HEK293 (cell line): ENCODE data around the gene LMLN.

ENCODE experiments used
- CTCF ChIA-PET: fragments of 350-600 bp; formaldehyde crosslinking; extraction: SDS; loops from one replicate; lab custom pipeline; 2021; ENCODE audit warnings: antibody characterized with exemption; lab: Yijun Ruan, JAX
- POLR2A ChIA-PET: fragments of 300-600 bp; formaldehyde crosslinking; extraction: SDS; loops from one replicate; lab custom pipeline; 2020; ENCODE audit warnings: antibody characterized with exemption, inconsistent platforms; lab: Yijun Ruan, JAX
- H3K27ac ChIP-seq: fragments of 200-500 bp; sonication (Bioruptor generic); 2 replicates; pipeline ENCODE4 v1.5.1; 2014; ENCODE audit warnings: low read depth, low read length, control low read depth, inconsistent platforms; ENCODE audit errors: extremely low read depth
- H3K36me3 ChIP-seq, 2 experiments: fragments of 200-500 bp in 1 of 2; sonication (Bioruptor generic) in 1 of 2; 1 replicate in 1 of 2; 2 replicates in 1 of 2; pipeline ENCODE4 v1.5.1; 2014 to 2017; ENCODE audit warnings: inconsistent platforms in 2 of 2, low read length in 2 of 2; ENCODE audit not compliant: control insufficient read depth in 2 of 2, insufficient read depth in 1 of 2
- H3K4me1 ChIP-seq: fragments of 200-500 bp; sonication (Bioruptor generic); 2 replicates; pipeline ENCODE4 v1.5.1; 2014; ENCODE audit warnings: mild to moderate bottlenecking, low read length, inconsistent platforms; ENCODE audit not compliant: control insufficient read depth, insufficient read depth
- H3K4me3 ChIP-seq: 2 replicates; pipeline ENCODE4 v1.5.1; 2011; ENCODE audit warnings: low read depth, mild to moderate bottlenecking, control low read depth, low read length, moderate library complexity
- H3K9me3 ChIP-seq: fragments of 200-500 bp; sonication (Bioruptor generic); 2 replicates; pipeline ENCODE4 v1.5.1; 2014; ENCODE audit warnings: low read depth, low read length, inconsistent platforms; ENCODE audit not compliant: control insufficient read depth, insufficient read depth
- HOXA7 ChIP-seq: sonication (generic); formaldehyde crosslinking; IDR thresholded peaks from 2 replicates; pipeline ENCODE4 v1.8.1; 2022; ENCODE audit warnings: missing genetic modification reagents, borderline replicate concordance
- MEIS1 ChIP-seq: sonication (generic); formaldehyde crosslinking; IDR thresholded peaks from 2 replicates; pipeline ENCODE4 v1.8.1; 2022; ENCODE audit warnings: missing genetic modification reagents, mild to moderate bottlenecking, borderline replicate concordance
- PRDM1 ChIP-seq: fragments of 450-650 bp; formaldehyde crosslinking; IDR thresholded peaks from 2 replicates; pipeline ENCODE4; 2016; ENCODE audit warnings: missing biosample characterization, missing genetic modification characterization
- ZBTB17 ChIP-seq: fragments of 450-650 bp; formaldehyde crosslinking; IDR thresholded peaks from 2 replicates; pipeline ENCODE4 v1.5.1; 2016; ENCODE audit warnings: missing biosample characterization, missing genetic modification characterization
- ZBTB20 ChIP-seq: fragments of 450-650 bp; formaldehyde crosslinking; IDR thresholded peaks from 2 replicates; pipeline ENCODE4 v1.5.1; 2016; ENCODE audit warnings: missing biosample characterization, missing genetic modification characterization
- ZFP37 ChIP-seq: fragments of 450-650 bp; formaldehyde crosslinking; IDR thresholded peaks from 2 replicates; pipeline ENCODE4 v1.5.1; 2016; ENCODE audit warnings: missing biosample characterization, missing genetic modification characterization
- ZNF112 ChIP-seq: fragments of 450-650 bp; formaldehyde crosslinking; IDR thresholded peaks from 2 replicates; pipeline ENCODE4 v1.5.0; 2017; ENCODE audit warnings: missing biosample characterization, missing genetic modification characterization
- ZNF138 ChIP-seq: fragments of 450-650 bp; formaldehyde crosslinking; IDR thresholded peaks from 2 replicates; pipeline ENCODE4 v1.5.1; 2016; ENCODE audit warnings: missing biosample characterization, missing genetic modification characterization, borderline replicate concordance
- ZNF23 ChIP-seq: fragments of 450-650 bp; formaldehyde crosslinking; IDR thresholded peaks from 2 replicates; pipeline ENCODE4 v1.5.1; 2016; ENCODE audit warnings: missing biosample characterization, missing genetic modification characterization, borderline replicate concordance
- ZNF366 ChIP-seq: fragments of 450-650 bp; formaldehyde crosslinking; conservative IDR thresholded peaks from 2 replicates; pipeline ENCODE4 v1.5.1; 2016; ENCODE audit warnings: missing biosample characterization, missing genetic modification characterization
- ZNF488 ChIP-seq: fragments of 450-650 bp; formaldehyde crosslinking; IDR thresholded peaks from 2 replicates; pipeline ENCODE4 v1.5.1; 2016; ENCODE audit warnings: missing biosample characterization, missing genetic modification characterization
- ZNF548 ChIP-seq: fragments of 450-650 bp; formaldehyde crosslinking; IDR thresholded peaks from 2 replicates; pipeline ENCODE4 v1.5.1; 2016; ENCODE audit warnings: missing biosample characterization, missing genetic modification characterization
- ZNF558 ChIP-seq: fragments of 450-650 bp; formaldehyde crosslinking; IDR thresholded peaks from 2 replicates; pipeline ENCODE4 v1.5.1; 2016; ENCODE audit warnings: missing biosample characterization, missing genetic modification characterization
- ZNF560 ChIP-seq: fragments of 450-650 bp; formaldehyde crosslinking; IDR thresholded peaks from 2 replicates; pipeline ENCODE4 v1.5.1; 2017; ENCODE audit warnings: missing biosample characterization, missing genetic modification characterization, borderline replicate concordance
- ZNF585B ChIP-seq: fragments of 450-650 bp; formaldehyde crosslinking; IDR thresholded peaks from 2 replicates; pipeline ENCODE4 v1.5.1; 2016; ENCODE audit warnings: missing biosample characterization, missing genetic modification characterization
- ZNF639 ChIP-seq: fragments of 450-650 bp; formaldehyde crosslinking; IDR thresholded peaks from 2 replicates; pipeline ENCODE4 v1.5.1; 2016; ENCODE audit warnings: missing biosample characterization, missing genetic modification characterization
- ZNF660 ChIP-seq: fragments of 450-650 bp; IDR thresholded peaks from 2 replicates; pipeline ENCODE4 v1.5.1; 2018; ENCODE audit warnings: missing biosample characterization, mild to moderate bottlenecking, missing genetic modification characterization
- ZNF664 ChIP-seq: fragments of 450-650 bp; formaldehyde crosslinking; IDR thresholded peaks from 2 replicates; pipeline ENCODE4 v1.5.1; 2016; ENCODE audit warnings: missing biosample characterization, missing genetic modification characterization
- ZXDB ChIP-seq: fragments of 450-650 bp; formaldehyde crosslinking; IDR thresholded peaks from 2 replicates; pipeline ENCODE4 v1.5.1; 2016; ENCODE audit warnings: missing biosample characterization, missing genetic modification characterization
- TF ChIP-seq, protein P1 (sequence below): fragments of 450-650 bp; formaldehyde crosslinking; IDR thresholded peaks from 2 replicates; pipeline ENCODE4 v1.5.1; 2016; ENCODE audit warnings: missing biosample characterization, missing genetic modification characterization
- TF ChIP-seq, protein P2 (sequence below): fragments of 450-650 bp; formaldehyde crosslinking; IDR thresholded peaks from 2 replicates; pipeline ENCODE4 v1.5.1; 2016; ENCODE audit warnings: missing biosample characterization, missing genetic modification characterization, low read depth
- TF ChIP-seq, protein P3 (sequence below): fragments of 450-650 bp; formaldehyde crosslinking; IDR thresholded peaks from 2 replicates; pipeline ENCODE4 v1.5.1; 2017; ENCODE audit warnings: missing biosample characterization, missing genetic modification characterization

The LMLN gene

GRCh38 chr3:197959500-197959890 lies 522 bp upstream of the LMLN start:
- Histone ChIP-seq H3K9me3 (no peaks in the 10 kb centered on the region), H3K36me3 (peaks cover 9 to 22% of the 10 kb centered on the region in 2 experiments)
- TF ChIP-seq ZNF488 (tag by site-specific recombination) (no peak), HOXA7 (CRISPR knock-in tag) (no peak), ZNF639 (peak; percentile 26; the same call in 1 of the 2 replicates), ZNF366 (tag by site-specific recombination) (peak; percentile 60; the same call in 1 of the 2 replicates), ZNF138 (no peak), ZXDB (no peak), ZNF660 (tag by site-specific recombination) (peak; percentile 34; the same call in 1 of the 2 replicates)
- TF ChIP-seq, protein P1, sequence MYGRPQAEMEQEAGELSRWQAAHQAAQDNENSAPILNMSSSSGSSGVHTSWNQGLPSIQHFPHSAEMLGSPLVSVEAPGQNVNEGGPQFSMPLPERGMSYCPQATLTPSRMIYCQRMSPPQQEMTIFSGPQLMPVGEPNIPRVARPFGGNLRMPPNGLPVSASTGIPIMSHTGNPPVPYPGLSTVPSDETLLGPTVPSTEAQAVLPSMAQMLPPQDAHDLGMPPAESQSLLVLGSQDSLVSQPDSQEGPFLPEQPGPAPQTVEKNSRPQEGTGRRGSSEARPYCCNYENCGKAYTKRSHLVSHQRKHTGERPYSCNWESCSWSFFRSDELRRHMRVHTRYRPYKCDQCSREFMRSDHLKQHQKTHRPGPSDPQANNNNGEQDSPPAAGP (tag by site-specific recombination) = 0 out of 2 replicates have a peak, but pooled peaks have one; percentile 13
- TF ChIP-seq, all 188 proteins: peak for 4
- ChIA-PET CTCF (interaction anchor here (1.0 kb wide), 1 partner anchor 10 kb away, joined by 4 read pairs; no protein-coding TSS in a partner anchor), POLR2A (no interaction called here)
- Histone ChIP-seq H3K4me1 (no peaks in the 10 kb centered on the region), H3K27ac (no peak overlapping the region), H3K4me3 (peak overlapping the region; percentile 86)

DNA sequence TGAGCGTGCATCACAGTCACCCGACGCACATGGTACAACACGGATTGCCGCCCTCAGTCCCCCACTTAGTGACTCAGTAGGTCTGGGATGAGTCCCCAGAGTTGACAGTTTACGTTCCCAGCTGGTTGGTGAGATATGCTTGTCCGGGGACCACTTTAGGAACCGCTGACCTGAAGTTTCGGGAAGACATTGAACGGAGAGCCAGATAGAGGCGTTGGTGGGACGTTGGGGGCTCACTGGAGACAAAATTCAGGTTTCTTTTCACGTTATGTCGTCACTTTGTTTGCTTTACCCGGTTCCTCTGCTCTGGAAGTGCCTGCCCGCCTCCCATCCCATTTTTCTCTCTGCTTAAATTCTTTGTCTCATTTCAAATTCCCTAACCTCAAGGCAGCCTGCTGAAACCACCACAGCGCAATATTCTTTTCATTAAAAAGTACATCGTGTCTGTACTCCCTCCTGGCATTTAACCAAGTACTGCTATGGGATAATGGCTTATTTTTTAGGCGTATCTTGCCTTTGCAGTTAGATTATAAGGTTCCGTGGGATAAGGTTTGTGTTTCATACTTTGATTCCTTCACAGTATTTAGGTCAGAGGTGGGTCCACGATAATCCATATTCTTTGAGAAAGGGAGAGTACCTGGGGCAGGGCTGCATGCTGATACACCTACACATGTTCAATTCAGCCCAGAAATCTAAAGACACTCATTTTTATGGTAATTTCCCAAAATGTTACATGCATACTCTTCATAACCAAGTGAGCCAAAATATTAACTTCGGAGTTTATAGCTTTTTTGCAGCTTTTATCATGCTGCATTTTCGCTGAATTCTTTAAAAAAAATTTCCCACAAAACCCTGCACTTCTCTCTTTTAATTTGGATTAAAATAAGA lies 921 bp downstream of the LMLN start:
- CTCF ChIA-PET = no interaction called here
- no peak for TF ChIP-seq ZNF23 (tag by site-specific recombination)
- TF ChIP-seq ZNF585B (tag by site-specific recombination) = no peak
- 0 out of 2 replicates have a peak, but pooled peaks have one; percentile 3 for TF ChIP-seq ZBTB17 (tag by site-specific recombination)
- TF ChIP-seq ZNF558 (tag by site-specific recombination) = peak; percentile 60; the same call in 1 of the 2 replicates
- 0 out of 2 replicates have a peak, but pooled peaks have one; percentile 11 for TF ChIP-seq ZFP37 (tag by site-specific recombination)
- TF ChIP-seq MEIS1 (CRISPR knock-in tag) = no peak
- no peak for TF ChIP-seq ZNF560
- no peak for TF ChIP-seq ZNF548
- TF ChIP-seq PRDM1 (tag by site-specific recombination) = 0 out of 2 replicates have a peak, but pooled peaks have one; percentile 3
- no peak for TF ChIP-seq ZNF664 (tag by site-specific recombination)
- TF ChIP-seq, protein P2, sequence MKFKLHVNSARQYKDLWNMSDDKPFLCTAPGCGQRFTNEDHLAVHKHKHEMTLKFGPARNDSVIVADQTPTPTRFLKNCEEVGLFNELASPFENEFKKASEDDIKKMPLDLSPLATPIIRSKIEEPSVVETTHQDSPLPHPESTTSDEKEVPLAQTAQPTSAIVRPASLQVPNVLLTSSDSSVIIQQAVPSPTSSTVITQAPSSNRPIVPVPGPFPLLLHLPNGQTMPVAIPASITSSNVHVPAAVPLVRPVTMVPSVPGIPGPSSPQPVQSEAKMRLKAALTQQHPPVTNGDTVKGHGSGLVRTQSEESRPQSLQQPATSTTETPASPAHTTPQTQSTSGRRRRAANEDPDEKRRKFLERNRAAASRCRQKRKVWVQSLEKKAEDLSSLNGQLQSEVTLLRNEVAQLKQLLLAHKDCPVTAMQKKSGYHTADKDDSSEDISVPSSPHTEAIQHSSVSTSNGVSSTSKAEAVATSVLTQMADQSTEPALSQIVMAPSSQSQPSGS (tag by site-specific recombination) = peak; percentile 45; the same call in 1 of the 2 replicates
- peak; percentile 75 for TF ChIP-seq ZBTB20 (tag by site-specific recombination)
- TF ChIP-seq ZNF112 (tag by site-specific recombination) = no peak
- TF ChIP-seq, protein P3, sequence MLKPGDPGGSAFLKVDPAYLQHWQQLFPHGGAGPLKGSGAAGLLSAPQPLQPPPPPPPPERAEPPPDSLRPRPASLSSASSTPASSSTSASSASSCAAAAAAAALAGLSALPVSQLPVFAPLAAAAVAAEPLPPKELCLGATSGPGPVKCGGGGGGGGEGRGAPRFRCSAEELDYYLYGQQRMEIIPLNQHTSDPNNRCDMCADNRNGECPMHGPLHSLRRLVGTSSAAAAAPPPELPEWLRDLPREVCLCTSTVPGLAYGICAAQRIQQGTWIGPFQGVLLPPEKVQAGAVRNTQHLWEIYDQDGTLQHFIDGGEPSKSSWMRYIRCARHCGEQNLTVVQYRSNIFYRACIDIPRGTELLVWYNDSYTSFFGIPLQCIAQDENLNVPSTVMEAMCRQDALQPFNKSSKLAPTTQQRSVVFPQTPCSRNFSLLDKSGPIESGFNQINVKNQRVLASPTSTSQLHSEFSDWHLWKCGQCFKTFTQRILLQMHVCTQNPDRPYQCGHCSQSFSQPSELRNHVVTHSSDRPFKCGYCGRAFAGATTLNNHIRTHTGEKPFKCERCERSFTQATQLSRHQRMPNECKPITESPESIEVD (tag by site-specific recombination) = no peak
- Histone ChIP-seq H3K4me1 (no peaks in the 10 kb centered on the region), H3K27ac (no peak overlapping the region), H3K36me3 (peaks cover under 1 to 8% of the 10 kb centered on the region in 2 experiments; a peak in 1 of 3 replicates), H3K4me3 (peak overlapping the region; percentile 86), H3K9me3 (no peaks in the 10 kb centered on the region)
- POLR2A ChIA-PET = no interaction called here
